ENCODE results near the gene KIAA0930.

The KIAA0930 gene

DNA sequence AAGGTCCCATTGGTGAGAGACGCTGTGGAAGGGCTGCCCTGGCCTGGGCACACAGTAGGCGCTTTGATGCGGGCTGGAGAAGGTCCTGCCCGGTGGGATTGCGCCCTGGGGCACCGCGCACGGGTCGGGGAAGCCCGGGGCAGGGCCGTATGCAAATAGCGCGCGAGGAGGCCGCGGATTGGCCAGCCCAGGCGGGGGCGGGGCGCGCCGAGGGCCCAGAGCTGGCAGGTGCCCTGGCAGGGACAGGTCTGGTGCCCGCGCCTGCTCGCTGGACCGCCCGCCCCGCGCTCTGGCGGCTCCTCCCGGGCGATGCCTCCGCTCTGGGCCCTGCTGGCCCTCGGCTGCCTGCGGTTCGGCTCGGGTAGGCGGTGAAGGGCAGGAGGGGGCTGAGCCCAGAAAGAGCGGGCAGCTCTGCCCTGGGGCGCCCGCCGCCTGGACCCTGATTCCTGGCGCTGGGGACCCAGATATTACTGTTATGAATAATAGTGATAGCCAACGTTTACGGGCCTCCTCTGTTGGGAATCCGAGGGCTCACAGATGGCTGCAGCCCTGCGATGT is 44.1 kb upstream of the KIAA0930 start, which contains the start of gene UPK3A:
UPK3A (plus strand) TSS at position 245 of the 558 bp plus-strand sequence; CDS start at position 310, 65 bp downstream.
- no peaks in the 10 kb centered on the region for H3K79me2 ChIP-seq (ENCODE audit: insufficient read depth, low read length)
- H3K36me3 ChIP-seq (ENCODE audit: insufficient read depth, low read length), result no peaks in the 10 kb centered on the region
- no peak within 1 kb of the TSS for H3K4me3 ChIP-seq (ENCODE audit: low read depth in 1 of 2, low read length in 2 of 2)
- H3K4me2 ChIP-seq (ENCODE audit: insufficient read depth, low read length), result no peak within 1 kb of the TSS
- DNase-seq (no peak), ATAC-seq (ENCODE audit: insufficient read depth, low read depth) (no peak)
- no peaks in the 10 kb centered on the region for H3K9me3 ChIP-seq (ENCODE audit: insufficient read depth, low read length, severe bottlenecking)
- H3K9ac ChIP-seq (ENCODE audit: low read depth, low read length), result no peak within 1 kb of the TSS
- no peak within 1 kb of the TSS for H2AFZ ChIP-seq (ENCODE audit: low read depth, low read length)
- TF ChIP-seq EZH2 (IDR thresholded peaks at IDR 0.05; ENCODE audit: borderline replicate concordance, low read depth, low read length, severe bottlenecking), result no peak
- TF ChIP-seq, protein P1, sequence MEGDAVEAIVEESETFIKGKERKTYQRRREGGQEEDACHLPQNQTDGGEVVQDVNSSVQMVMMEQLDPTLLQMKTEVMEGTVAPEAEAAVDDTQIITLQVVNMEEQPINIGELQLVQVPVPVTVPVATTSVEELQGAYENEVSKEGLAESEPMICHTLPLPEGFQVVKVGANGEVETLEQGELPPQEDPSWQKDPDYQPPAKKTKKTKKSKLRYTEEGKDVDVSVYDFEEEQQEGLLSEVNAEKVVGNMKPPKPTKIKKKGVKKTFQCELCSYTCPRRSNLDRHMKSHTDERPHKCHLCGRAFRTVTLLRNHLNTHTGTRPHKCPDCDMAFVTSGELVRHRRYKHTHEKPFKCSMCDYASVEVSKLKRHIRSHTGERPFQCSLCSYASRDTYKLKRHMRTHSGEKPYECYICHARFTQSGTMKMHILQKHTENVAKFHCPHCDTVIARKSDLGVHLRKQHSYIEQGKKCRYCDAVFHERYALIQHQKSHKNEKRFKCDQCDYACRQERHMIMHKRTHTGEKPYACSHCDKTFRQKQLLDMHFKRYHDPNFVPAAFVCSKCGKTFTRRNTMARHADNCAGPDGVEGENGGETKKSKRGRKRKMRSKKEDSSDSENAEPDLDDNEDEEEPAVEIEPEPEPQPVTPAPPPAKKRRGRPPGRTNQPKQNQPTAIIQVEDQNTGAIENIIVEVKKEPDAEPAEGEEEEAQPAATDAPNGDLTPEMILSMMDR (IDR thresholded peaks at IDR 0.05; ENCODE audit: borderline replicate concordance, extremely low read depth, low read length, poor library complexity, severe bottlenecking), result no peak
- no peak within 1 kb of the TSS for H3K27ac ChIP-seq (ENCODE audit: low read length)
- H3K4me1 ChIP-seq (ENCODE audit: insufficient read depth, low read length), result no peaks in the 10 kb centered on the region
- no peaks in the 10 kb centered on the region for H4K20me1 ChIP-seq (ENCODE audit: insufficient read depth, low read length)
- peaks cover 5% of the 10 kb centered on the region for H3K27me3 ChIP-seq (ENCODE audit: insufficient read depth, low read length, poor library complexity)

DNA sequence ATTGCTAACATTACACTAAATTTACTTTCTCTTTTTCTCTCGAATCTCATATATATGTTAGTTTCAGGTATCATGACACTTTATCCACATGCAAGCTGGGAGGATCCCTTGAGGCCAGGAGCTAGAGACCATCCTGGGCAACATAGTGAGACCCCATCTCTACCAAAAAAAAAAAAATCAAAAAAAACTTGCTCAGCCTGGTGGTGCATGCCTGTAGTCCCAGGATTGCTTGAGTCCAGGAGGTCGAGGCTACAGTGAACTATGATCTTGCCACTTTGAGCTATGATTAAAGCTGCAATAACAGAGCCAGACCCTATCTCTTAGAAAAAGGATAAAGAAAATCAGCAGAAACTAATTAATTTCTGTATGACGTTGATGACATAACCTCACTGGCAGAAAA is 40.3 kb upstream of the KIAA0930 start:
- Histone ChIP-seq H2AFZ (ENCODE audit: low read depth, low read length) (no peak overlapping the region), H3K27me3 (ENCODE audit: insufficient read depth, low read length, poor library complexity) (no peaks in the 10 kb centered on the region), H3K27ac (ENCODE audit: low read length) (no peak overlapping the region), H3K4me3 (ENCODE audit: low read depth in 1 of 2, low read length in 2 of 2) (no peak overlapping the region), H3K9me3 (ENCODE audit: insufficient read depth, low read length, severe bottlenecking) (no peaks in the 10 kb centered on the region), H3K4me1 (ENCODE audit: insufficient read depth, low read length) (no peaks in the 10 kb centered on the region), H4K20me1 (ENCODE audit: insufficient read depth, low read length) (no peaks in the 10 kb centered on the region), H3K4me2 (ENCODE audit: insufficient read depth, low read length) (no peak overlapping the region), H3K79me2 (ENCODE audit: insufficient read depth, low read length) (no peaks in the 10 kb centered on the region), H3K36me3 (ENCODE audit: insufficient read depth, low read length) (no peaks in the 10 kb centered on the region), H3K9ac (ENCODE audit: low read depth, low read length) (no peak overlapping the region)
- DNase-seq, result no peak
- no peak for TF ChIP-seq EZH2 (IDR thresholded peaks at IDR 0.05; ENCODE audit: borderline replicate concordance, low read depth, low read length, severe bottlenecking)
- TF ChIP-seq, protein P1 (IDR thresholded peaks at IDR 0.05; ENCODE audit: borderline replicate concordance, extremely low read depth, low read length, poor library complexity, severe bottlenecking), result no peak
- no peak for ATAC-seq (ENCODE audit: insufficient read depth, low read depth)

DNA sequence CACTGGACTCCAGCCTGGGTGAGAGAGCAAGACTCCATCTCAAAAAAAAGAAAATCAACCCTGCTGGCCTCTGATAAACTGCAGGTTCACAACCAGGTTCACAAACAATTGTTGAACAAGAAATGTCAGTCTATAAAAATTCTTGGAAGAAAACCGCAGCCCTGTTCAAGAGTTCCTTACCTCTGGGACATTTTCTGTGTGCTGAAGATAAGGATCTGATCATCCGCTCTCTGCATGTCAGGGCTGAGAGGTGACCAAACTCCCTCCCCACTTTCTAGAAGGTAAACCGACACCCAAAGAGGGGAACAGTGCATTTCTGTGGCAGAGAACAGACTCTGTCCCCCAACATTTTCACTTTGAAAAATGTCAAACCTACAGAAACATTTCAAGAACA is 39.9 kb upstream of the KIAA0930 start:
- no peaks in the 10 kb centered on the region for H3K4me1 ChIP-seq (ENCODE audit: insufficient read depth, low read length)
- H3K79me2 ChIP-seq (ENCODE audit: insufficient read depth, low read length), result no peaks in the 10 kb centered on the region
- H3K9me3 ChIP-seq (ENCODE audit: insufficient read depth, low read length, severe bottlenecking), result no peaks in the 10 kb centered on the region
- ATAC-seq (ENCODE audit: insufficient read depth, low read depth) (no peak), DNase-seq (no peak)
- no peak overlapping the region for H3K27ac ChIP-seq (ENCODE audit: low read length)
- no peaks in the 10 kb centered on the region for H4K20me1 ChIP-seq (ENCODE audit: insufficient read depth, low read length)
- H3K36me3 ChIP-seq (ENCODE audit: insufficient read depth, low read length), result no peaks in the 10 kb centered on the region
- no peak overlapping the region for H3K9ac ChIP-seq (ENCODE audit: low read depth, low read length)
- H3K4me3 ChIP-seq (ENCODE audit: low read depth in 1 of 2, low read length in 2 of 2), result no peak overlapping the region
- H3K4me2 ChIP-seq (ENCODE audit: insufficient read depth, low read length), result no peak overlapping the region
- no peaks in the 10 kb centered on the region for H3K27me3 ChIP-seq (ENCODE audit: insufficient read depth, low read length, poor library complexity)
- TF ChIP-seq, protein P1 (IDR thresholded peaks at IDR 0.05; ENCODE audit: borderline replicate concordance, extremely low read depth, low read length, poor library complexity, severe bottlenecking), result no peak
- no peak for TF ChIP-seq EZH2 (IDR thresholded peaks at IDR 0.05; ENCODE audit: borderline replicate concordance, low read depth, low read length, severe bottlenecking)
- no peak overlapping the region for H2AFZ ChIP-seq (ENCODE audit: low read depth, low read length)

Measured in DND-41 (cell line).